ENCODE measurements around the gene C7orf33.
"Not testable (repeated sequence)": the region's sequence is repeated elsewhere in the genome, so short reads cannot be mapped to it uniquely, and the experiment has no call there.

Gene C7orf33

DNA sequence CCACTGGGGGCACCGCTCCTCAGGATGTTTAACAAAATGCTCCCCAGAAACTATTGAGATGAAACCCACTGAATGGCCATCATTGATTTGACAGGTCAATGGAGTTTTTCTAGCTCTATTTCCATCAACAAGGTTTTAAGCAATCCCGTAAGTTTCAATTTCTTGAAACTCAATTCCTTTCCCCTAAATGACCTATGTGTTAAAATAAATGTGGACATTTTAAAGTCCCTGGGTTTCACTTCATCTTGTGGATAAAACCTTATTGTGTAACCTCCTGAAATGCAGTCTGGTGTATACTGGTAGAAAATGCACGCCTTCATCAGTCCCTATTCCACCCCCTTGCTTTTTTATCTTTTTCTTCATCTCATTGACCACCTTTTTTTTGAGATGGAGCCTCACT lies 8.9 kb upstream of the C7orf33 start:
- no peak for DNase-seq

DNA sequence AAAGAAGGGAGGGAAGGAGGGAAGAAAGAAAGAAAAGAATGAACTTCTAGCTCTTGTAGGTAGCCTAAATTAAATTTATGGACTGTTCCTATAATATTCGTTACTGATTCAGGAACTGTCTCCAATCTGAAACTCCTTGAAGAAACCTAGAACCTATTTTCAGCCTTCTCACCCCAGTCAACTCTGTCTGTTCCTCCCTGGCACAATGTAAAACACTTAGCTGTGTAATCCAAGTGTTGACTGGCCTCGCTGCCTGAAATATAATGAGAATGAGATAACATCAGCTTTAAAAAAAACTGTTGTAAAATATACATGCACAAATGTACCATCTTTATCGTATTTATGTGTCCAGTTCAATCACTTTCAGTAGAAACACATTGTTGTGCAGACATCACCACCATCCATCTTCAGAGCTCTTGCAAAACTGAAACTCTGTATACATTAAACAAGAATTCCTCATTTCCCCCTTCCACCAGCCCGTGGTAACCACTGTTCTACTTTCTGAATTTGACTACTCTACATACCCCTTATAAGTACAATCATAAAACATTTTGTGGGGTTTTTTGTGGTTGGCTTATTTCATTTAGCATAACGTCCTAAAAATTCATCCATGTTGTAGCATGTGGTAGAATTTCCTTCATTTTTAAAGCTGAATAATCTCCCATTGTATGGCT lies 6.3 kb upstream of the C7orf33 start:
- no peak for DNase-seq

DNA sequence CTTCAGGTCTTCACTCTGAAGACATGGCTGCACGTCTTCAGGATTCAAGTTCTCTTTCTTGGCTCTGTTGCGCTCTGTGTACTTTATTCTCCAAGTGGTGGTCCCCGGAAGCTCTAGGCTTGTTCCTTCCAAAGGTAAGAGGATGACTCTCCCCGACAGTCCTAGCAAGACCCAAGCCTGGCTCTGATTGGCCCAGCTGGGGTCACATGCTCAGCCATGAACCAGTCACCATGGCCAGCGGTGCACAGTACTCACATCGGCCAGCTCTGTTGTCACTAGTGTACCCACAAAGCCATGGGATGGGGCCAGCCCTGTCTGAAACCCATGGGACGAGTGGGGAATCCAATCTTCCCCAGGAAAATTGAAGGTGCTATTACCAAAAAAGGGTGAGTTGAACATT lies 5.2 kb upstream of the C7orf33 start:
- DNase-seq, result no peak

DNA sequence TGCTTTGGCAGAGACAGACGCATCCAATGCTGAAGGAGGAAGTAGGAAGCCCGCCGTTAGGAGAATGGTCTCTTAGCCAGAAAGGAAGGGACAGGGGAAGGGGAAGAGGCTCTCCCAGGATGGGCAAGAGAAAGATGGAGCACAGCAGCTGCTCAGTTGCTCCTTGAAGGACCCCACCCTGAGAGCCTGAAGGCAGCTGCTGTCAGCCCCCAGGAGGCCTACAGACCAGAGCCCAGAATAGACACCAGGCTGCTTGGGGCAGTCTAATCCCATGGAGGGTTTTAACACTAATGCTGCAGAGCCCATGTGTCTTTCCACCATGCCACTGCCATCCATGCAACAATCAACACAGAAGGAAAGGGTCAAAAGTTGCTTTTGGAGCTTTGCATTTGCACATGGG lies 3.5 kb upstream of the C7orf33 start:
- DNase-seq, result no peak

DNA sequence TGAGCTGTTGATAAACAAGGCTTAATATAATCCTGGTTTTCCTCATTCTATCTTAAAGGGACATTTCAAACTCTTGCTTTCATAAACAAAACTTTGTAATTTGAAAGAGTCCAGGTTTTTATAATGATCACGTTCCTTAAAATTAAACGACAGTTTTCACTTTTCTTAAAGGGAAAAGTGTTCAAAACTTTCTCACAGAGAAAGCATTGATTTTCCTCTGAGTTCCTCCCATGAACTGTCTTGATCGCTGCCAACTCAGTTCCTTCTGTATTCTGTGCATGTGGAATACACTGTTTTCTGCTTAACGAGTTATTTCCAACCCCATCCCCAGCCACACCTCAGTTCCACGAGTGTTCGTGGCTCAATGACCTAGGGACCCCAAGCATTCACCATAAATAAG lies 2.4 kb upstream of the C7orf33 start:
- no peak for DNase-seq

DNA sequence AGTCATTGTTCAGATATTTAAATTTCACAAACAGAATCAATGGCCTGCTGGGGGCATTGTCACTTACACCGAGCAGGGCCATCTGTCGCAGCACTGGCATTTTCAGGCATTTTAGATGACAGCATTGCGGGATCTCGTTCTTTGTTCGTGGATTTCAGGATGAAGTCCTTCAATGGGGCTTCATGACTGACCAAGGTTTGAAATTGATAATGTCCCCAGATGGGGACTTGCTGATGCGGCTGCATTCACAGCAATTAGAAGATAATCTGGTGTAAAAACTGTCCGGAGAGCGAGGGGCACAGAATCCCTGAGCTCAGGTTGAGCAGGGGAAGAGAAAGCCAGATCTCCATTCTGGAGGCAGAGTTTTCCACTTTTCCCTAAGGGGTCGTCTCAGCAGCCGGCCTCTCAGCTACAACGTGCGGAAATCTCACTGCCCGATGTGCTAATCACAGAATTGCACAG lies 1.9 kb upstream of the C7orf33 start:
- no peak for DNase-seq

DNA sequence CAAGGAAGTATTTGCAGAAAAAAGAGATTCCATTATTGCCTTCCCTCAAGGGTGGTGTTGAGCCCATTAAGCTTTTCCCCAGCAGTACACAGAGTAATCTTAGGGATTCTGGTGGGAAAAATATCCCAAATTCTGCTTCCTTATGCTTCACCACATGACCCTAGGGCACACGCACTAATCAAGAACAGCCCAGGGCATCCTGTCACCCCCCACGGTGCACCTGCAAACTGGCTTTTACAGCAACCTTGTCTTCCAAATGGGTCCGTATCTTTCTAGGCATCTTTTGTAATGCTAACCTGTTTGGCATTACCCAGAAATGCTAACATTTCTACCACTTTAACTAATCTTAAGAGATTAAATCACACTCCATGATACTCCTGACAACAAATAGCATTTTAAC lies 926 bp upstream of the C7orf33 start:
- DNase-seq, result no peak

DNA sequence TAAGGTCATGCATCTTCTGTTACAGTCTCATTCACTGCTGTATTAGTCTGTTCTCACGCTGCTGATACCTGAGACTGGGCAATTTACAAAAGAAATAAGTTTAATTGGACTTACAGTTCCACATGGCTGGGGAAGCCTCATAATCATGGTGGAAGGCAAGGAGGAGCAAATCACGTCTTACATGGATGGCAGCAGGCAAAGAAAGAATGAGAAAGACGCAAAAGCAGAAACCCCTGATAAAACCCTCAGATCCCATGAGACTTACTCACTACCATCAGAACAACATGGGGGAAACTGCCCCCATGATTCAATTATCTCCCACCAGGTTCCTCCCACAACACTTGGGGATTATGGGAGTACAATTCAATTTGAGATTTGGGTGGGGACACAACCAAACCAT lies 5.8 kb downstream of the C7orf33 start:
- DNase-seq, result not testable (repeated sequence)

DNA sequence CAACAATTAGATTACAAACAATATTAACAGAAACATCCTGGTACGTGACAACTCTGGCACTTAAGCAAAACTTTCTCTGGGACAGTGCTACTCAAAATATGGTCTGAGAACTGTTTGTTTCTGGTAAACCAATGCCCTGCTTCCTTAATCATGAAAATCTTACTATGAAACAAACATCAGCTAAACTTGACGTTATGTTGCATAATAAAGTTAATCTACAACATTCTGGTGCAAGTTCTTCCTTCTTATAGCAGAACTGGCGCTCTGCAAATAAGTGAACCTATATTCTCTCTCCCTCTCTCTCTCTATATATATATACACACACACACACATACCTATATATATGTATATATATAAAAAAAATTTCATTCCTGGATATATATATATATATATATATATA lies 7.8 kb downstream of the C7orf33 start:
- DNase-seq, result no peak

DNA sequence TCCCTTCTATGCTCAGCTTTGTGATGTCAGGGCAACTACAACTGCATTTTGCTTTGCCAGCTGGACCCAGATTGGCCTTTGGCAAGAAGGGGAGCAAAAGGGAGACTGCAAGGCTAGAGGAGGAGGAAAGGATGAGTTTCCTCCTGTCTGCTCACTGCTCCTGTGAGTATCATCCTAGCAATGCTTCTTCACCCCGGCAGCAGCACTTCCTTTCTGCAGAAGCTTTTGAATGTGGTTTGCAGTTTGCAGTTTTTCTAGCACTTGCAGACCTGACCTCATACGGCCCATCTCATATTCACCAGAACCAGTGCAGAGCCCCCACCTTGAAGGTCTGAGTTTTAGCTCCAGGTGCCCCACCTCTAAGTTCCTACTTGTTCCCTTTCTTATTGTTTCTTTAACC lies 14.8 kb downstream of the C7orf33 start:
- no peak for DNase-seq

DNA sequence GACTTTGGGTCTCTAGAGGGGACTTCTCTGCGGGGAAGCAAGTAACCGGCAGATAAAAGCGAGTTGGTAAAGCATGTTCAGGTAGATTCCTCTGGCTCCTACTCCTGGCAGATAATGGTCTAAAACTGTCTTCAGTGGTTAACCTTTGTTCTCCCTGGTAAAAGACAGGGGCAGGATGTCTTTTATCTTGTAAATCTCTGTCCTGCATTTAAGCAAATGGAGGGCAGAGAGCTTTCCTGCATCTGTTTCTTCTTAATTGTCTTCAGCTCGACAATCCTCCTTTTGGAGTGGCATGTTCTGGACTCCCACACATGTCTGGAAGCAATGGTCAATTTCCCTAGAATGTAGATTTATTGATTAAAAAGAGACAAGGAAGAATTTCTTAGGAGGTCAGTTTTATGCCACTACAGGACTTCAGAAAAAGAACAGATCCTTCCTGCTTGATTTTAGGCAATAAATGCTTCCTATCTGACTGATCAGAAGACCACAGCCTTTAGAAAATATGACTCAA lies 16.6 kb downstream of the C7orf33 start:
- DNase-seq, result no peak

DNA sequence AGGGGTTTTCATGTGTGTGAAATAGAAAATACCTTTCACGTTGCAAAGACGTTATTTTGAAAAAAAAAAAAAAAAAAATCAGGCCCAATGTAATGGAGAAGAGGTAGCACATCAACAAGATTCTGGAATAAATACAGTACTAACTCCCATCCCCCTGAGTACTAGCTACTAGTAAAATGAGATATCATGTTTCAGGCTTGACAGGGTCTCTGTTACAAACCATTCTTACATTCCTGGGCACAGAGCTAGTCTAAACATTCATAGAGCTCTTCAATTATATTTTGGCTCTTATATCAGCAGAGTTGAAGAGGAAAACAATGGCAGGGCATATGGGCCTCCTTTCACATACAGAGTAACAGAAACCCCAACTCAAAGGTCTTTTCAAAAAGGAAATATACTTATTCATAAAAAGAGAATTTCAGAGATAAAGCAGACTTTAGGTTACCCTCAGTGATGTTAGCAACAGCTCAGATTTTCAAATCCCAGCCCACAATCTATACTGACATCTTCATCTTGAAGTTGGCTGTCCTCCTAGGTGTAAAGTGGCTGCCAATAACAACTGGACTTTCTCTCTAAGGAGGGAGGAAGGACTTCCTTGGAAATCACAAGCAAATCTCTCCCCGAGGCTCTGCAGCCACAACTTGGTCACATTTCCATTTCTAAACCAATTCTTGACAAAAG lies 18.6 kb downstream of the C7orf33 start:
- DNase-seq, result no peak

DNA sequence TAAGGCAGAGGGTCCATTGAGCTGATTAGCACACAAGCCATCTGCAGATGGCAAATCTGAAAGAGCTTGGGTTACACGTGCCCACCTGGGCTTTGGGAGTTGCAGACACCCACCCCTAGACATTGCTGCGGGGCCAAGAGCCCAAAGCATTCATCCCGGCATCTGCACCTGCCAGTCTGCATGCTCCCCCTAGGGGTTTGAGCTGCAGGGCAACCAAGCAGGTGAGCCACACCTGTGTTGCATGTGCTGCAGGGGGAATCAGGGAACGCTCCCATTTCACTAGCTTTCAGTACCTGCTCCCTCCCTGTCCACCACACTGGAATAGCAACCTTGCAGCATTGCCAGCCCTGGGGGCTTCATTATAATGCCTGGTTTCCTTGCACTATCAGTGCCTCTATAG lies 21.1 kb downstream of the C7orf33 start:
- no peak for DNase-seq

DNA sequence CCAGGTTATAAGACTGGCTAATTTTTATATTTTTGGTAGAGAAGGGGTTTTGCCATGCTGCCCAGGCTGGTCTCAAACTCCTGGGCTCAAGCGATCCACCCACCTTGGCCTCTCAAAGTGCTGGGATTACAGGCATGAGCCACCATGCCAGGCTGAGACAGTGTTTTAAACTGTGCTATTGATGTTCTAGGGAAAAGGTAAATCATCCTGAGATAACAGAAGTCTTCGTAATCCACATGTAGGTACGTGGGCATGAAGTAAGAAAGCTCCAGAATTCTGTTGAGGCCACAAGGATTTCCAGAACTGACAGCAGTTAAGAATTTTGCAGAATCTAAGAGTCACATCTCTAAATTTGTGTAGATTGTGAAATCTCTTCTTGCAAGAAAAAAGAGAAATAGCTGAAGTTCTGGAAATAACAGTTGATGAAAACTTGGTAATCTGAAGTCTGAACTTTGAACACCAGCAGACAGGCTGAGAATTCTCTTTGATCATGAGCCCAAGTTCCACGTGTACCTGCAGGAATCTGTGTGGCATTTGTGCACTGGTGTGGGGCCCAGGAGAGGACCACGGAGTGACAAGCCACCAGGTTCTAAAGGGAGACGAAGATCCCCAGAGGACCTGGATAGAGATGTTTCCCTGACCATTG lies 24.6 kb downstream of the C7orf33 start:
- DNase-seq, result no peak

DNA sequence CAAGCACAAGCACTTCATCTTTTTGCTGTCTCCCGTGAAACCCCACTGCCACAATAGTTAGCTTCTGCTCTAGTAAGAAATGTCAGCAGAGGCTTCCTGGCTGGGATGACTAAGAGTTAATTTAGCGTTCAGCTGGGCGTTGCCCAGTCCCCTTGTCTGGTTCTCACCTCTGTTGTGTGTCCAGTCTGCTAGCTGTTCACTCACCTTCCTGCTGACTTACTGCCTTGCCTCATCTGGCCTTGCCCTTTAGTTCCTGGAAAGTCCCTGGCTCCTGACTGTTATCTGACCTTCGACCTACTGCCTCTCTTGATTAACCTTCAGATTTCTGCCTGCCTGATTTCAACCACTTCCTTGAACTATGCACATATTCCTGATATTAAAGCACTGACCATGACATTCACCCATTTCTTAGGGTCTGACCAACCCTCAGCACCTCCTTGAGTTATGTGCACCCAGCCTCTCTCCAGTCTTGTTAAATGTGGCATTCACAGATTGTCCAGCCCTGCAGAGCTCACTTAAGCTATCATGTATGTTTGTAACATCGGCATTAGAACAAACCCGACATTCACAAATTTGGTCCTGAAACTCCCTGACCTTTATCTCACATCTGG lies 30.3 kb downstream of the C7orf33 start:
- DNase-seq, result peak; percentile 5

DNA sequence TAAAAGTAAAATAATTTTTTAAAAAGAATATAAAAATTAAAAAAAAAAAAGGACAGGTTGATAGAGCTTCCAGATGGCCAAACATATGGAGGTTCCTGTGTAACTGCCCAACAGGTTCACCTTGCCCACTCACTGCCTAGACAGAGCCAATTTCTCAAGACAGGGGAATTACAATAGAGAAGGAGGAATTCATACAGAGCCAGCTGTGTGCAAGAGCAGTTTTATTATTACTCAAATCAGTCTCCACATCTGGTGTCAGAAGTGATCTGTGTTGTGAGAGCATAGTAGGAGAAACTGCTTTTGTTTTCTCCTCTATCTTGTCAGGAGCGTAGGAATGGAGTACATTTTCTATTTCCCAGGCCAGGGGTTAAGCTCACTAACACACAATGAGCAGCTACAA lies 31.0 kb downstream of the C7orf33 start:
- no peak for DNase-seq

DNA sequence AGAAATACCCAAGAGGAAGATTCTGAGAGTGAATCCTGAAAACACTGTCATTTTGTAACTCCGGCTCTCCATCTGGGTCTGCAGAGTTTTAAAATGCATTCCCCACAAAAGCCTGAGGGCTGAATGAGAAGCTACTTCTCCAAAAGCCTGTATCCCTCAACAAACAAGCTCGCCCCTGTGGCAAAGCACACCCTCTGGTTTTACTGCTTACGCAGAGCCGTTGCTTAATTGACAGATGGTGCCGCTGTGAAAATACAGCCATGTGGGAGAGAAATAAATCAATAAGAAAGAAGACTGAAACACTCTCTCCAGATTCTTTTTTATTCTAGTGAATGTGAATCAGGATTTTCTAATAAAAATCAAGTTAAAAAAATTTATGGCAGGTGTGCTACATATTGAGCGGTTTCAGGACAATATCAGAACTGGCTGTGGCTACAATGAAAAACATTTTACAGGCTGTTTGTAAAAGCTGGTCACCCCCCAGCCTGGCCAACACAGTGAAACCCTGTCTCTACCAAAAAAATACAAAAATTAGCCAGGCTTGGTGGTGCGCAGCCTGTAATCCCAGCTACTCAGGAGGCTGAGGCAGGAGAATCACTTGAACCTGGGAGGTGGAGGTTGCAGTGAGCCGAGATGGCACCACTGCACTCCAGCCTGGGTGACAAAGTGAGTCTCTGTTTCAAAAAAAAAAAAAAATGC lies 32.5 kb downstream of the C7orf33 start:
- DNase-seq, result no peak

DNA sequence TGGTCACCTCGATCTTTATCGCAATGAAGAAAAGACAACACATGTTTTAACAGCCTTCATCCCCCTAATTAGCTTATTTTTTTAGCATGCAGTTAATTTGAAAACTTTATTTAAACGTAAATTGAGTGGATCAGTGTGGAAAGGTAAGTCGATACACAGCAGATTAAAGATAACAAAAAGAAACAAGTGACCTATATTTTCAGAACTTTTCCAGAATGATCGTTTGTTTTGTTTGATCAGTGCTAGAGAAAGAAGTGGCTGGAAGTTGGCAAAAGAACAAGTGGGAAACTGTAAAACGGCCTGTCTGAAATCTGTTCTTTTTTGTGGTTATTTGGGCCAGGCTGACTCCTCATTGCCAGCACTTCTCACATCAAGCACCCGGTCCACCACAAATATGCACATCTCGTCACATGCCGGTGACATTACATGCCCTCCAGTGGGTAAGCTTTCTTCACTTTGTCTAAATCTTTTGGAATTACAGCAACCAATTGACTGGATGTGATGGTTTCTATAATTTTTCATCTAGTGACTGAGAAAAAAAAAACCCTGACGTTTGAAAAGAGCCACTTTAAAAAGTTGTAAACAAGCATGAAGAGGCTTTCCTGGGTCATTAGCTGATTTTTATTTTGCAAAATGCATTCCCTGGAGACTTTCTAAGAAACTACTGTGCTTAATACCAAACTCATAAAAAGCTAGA lies 33.2 kb downstream of the C7orf33 start:
- DNase-seq, result no peak

DNA sequence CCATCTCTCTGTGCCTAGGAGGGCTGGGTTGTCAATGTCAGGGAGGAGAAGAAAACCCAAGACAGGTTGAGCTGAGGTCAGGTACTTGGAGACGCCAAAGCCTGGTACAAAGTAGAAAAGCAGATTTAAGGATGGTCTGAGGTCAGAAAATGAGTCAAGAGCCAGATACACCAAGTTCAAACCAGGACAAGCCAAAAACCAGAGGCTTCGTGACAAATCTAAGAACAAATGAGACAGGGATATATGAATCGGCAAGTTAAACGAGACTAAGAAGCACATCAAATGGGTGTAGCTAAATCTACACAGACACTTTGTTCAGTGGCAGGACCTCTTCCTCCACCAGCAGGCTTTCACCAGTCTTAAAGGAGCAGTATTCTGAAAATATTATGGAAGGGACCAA lies 34.2 kb downstream of the C7orf33 start:
- DNase-seq, result no peak

DNA sequence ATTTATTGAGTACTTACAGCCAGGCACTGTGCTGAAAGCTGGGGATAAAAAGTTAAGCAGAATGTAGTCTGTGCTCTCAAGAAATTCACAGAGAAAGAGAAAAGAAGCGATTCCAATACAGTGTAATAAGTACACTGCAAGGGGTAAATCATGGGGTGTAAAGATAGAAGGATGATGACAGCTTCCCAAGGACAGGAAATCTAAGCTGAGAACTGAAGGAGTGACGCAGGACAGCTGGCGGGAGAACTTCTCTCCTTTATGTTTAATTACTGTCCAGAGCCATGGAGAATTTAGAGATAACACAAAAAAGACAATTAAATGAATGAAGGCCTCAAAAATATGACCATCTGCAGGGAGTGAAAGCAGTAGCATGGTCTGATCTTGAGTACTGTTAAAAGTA lies 34.8 kb downstream of the C7orf33 start:
- DNase-seq, result no peak

DNA sequence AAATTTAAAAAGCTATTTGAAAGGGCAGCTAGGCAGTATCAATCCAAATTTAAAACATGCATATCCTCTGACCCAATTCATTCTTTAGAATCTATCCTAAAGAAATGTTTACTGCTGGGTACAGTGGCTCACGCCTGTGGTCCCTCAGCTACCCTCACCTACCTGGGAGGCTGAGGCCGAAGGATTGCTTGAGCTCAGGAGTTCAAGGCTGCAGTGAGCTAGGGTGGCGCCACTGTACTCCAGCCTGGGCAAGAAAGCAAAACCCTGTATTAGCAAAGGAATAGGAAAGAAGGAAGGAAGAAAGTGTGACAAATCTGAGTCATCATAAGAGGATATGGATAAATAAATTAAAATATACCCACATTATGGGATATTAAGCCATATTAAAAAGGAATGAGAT lies 36.3 kb downstream of the C7orf33 start:
- no peak for DNase-seq

DNA sequence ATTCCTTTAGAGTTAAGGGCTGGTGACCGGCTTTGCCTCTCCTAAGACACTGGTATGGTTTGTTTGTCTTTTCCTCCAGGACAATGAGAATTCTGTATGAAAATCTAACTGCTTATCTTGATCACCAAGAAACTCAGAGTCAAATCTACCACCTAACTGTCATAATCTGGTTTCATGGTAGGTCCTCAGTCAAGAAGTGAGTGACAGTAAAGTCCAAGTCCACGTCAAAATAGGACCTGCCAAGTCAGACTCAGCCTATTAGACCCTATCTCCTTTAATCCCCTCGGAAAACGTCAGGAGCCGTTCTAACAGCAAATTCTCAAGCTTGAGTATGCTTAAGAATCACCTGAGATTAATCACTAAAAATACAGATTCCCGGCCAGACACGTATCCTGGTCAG lies 37.4 kb downstream of the C7orf33 start:
- no peak for DNase-seq

DNA sequence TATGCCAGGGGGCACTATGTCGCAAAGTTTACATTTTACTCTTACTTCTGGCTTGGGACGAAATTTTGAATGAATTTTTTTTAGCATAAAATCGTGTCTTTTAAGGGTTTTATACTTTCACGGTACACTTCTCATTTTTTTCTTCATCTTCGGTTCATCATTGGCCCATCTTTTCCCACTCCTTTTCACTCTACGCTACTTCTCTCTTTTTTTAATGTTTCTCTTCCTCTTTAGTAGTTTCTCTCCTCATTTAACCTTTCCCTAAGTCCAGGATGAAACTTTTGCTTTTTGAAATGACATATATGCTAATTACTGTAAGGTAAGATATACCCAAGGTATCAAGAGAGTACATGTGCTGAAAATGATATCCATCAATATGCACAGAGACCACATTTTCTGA lies 39.5 kb downstream of the C7orf33 start:
- no peak for DNase-seq
